HepG2 (cell line): ENCODE results near the gene ASIC3. TPM values are rescaled to one million over a fixed set of nuclear protein-coding genes. Genes with fewer than 3 reads are reported as not detected.

Experiments
- TOPORS ChIP-seq: sonication (generic); formaldehyde crosslinking; IDR thresholded peaks from 2 replicates; pipeline ENCODE4 v1.8.0; 2023; ENCODE audit warnings: mild to moderate bottlenecking, missing genetic modification reagents
- ZNF124 ChIP-seq: sonication (generic); formaldehyde crosslinking; IDR thresholded peaks from 2 replicates; pipeline ENCODE4 v1.4.0; 2020; ENCODE audit warnings: missing genetic modification reagents
- ZNF496 ChIP-seq: sonication (generic); formaldehyde crosslinking; IDR thresholded peaks from 2 replicates; pipeline ENCODE4 v1.8.1; 2023; ENCODE audit warnings: mild to moderate bottlenecking, moderate library complexity, missing genetic modification reagents; ENCODE audit not compliant: insufficient replicate concordance
- ZNF883 ChIP-seq: sonication (generic); formaldehyde crosslinking; IDR thresholded peaks from 2 replicates; pipeline ENCODE4 v1.5.1; 2020; ENCODE audit warnings: mild to moderate bottlenecking, missing genetic modification reagents; ENCODE audit errors: not compliant biosample characterization
- polyA plus RNA-seq, 8 experiments: library from polyadenylated mRNA; depleted of rRNA in 3 of 8; stranded (reverse) in 7 of 8; unstranded in 1 of 8; fragments of >200 nt; fragmentation: Illumina TruSeq in 4 of 8; extraction: Trizol in 4 of 8; gene quantifications; 2 replicates each; pipeline versions ENCODE4 v1.2.1 to v1.2.3, GENCODE V29; 2011 to 2016; ENCODE audit warnings: low read depth in 4 of 8, missing spikeins in 1 of 8, mixed read lengths in 1 of 8; ENCODE audit not compliant: insufficient read depth in 1 of 8
- total RNA-seq, 5 experiments: library from RNA; depleted of rRNA; stranded (reverse); fragments of >200 nt; fragmentation: Illumina TruSeq; extraction: Trizol; gene quantifications; 2 replicates each; pipeline ENCODE4 v1.2.3, GENCODE V29; 2016; ENCODE audit warnings: low read depth in 1 of 5
- TF ChIP-seq, protein P1 (sequence below): sonication (generic); formaldehyde crosslinking; IDR thresholded peaks from 2 replicates; pipeline ENCODE4 v1.8.0; 2022; ENCODE audit warnings: missing genetic modification reagents, mild to moderate bottlenecking, moderate library complexity, borderline replicate concordance
- TF ChIP-seq, protein P2 (sequence below), 2 experiments: sonication (generic) in 1 of 2; formaldehyde crosslinking in 1 of 2; IDR thresholded peaks; 2 replicates each; pipeline versions ENCODE4 v1.4.0 to v1.6.1; 2018 to 2020; ENCODE audit warnings: missing genetic modification reagents in 2 of 2, borderline replicate concordance in 1 of 2, low read depth in 1 of 2, mild to moderate bottlenecking in 1 of 2, missing biosample characterization in 1 of 2
- TF ChIP-seq, protein P3 (sequence below): sonication (generic); formaldehyde crosslinking; IDR thresholded peaks from 2 replicates; pipeline ENCODE4 v1.5.1; 2020; ENCODE audit warnings: mild to moderate bottlenecking, moderate library complexity, missing genetic modification reagents

Gene ASIC3
- total and polyA plus RNA-seq, 2 of the 13 experiments (the other 11 are each of a cell fraction or from before 2014, with no cell fraction given), result 0.51 TPM; not detected in 1

DNA sequence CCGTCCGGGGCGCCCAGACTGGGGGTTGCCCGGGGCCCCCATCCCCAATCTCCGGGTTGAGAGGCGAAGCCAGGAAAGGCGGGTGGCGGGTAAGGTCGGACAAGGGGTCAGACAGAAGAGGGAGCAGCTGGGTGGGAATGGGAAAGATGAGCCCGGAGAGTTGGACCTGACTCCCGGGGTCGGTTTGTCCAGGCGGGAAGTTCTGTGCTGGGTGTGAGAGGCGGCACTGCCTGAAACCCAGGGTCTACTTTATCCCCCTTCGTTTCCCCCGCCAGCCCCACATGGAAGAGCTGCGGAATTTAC, 11.7 kb downstream of the ASIC3 start (continued):
- TF ChIP-seq TOPORS (CRISPR knock-in tag) (0 out of 2 replicates have a peak, but pooled peaks have one; percentile 63), ZNF124 (CRISPR knock-in tag) (no peak), ZNF883 (CRISPR knock-in tag) (peak; percentile 13), ZNF496 (CRISPR knock-in tag) (no peak)
- TF ChIP-seq, protein P1, sequence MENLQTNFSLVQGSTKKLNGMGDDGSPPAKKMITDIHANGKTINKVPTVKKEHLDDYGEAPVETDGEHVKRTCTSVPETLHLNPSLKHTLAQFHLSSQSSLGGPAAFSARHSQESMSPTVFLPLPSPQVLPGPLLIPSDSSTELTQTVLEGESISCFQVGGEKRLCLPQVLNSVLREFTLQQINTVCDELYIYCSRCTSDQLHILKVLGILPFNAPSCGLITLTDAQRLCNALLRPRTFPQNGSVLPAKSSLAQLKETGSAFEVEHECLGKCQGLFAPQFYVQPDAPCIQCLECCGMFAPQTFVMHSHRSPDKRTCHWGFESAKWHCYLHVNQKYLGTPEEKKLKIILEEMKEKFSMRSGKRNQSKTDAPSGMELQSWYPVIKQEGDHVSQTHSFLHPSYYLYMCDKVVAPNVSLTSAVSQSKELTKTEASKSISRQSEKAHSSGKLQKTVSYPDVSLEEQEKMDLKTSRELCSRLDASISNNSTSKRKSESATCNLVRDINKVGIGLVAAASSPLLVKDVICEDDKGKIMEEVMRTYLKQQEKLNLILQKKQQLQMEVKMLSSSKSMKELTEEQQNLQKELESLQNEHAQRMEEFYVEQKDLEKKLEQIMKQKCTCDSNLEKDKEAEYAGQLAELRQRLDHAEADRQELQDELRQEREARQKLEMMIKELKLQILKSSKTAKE (CRISPR knock-in tag), result 0 out of 2 replicates have a peak, but pooled peaks have one; percentile 26
- TF ChIP-seq, protein P2, sequence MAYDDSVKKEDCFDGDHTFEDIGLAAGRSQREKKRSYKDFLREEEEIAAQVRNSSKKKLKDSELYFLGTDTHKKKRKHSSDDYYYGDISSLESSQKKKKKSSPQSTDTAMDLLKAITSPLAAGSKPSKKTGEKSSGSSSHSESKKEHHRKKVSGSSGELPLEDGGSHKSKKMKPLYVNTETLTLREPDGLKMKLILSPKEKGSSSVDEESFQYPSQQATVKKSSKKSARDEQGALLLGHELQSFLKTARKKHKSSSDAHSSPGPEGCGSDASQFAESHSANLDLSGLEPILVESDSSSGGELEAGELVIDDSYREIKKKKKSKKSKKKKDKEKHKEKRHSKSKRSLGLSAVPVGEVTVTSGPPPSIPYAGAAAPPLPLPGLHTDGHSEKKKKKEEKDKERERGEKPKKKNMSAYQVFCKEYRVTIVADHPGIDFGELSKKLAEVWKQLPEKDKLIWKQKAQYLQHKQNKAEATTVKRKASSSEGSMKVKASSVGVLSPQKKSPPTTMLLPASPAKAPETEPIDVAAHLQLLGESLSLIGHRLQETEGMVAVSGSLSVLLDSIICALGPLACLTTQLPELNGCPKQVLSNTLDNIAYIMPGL (CRISPR knock-in tag; IDR thresholded peaks at IDR 0.05; ENCODE audit: borderline replicate concordance in 1 of 2, low read depth in 1 of 2), result peak in 1 of 2 experiments; percentile 23; a peak in 1 of 4 replicates
- TF ChIP-seq, protein P3, sequence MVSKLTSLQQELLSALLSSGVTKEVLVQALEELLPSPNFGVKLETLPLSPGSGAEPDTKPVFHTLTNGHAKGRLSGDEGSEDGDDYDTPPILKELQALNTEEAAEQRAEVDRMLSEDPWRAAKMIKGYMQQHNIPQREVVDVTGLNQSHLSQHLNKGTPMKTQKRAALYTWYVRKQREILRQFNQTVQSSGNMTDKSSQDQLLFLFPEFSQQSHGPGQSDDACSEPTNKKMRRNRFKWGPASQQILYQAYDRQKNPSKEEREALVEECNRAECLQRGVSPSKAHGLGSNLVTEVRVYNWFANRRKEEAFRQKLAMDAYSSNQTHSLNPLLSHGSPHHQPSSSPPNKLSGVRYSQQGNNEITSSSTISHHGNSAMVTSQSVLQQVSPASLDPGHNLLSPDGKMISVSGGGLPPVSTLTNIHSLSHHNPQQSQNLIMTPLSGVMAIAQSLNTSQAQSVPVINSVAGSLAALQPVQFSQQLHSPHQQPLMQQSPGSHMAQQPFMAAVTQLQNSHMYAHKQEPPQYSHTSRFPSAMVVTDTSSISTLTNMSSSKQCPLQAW (CRISPR knock-in tag), result 0 out of 2 replicates have a peak, but pooled peaks have one; percentile 44
